ENCODE measurements around the gene JMJD1C.
A peak's percentile ranks its signal among the peaks of the same experiment; 100 is the strongest.
"Not testable (repeated sequence)": the region's sequence is repeated elsewhere in the genome, so short reads cannot be mapped to it uniquely, and the experiment has no call there.

JMJD1C gene

DNA sequence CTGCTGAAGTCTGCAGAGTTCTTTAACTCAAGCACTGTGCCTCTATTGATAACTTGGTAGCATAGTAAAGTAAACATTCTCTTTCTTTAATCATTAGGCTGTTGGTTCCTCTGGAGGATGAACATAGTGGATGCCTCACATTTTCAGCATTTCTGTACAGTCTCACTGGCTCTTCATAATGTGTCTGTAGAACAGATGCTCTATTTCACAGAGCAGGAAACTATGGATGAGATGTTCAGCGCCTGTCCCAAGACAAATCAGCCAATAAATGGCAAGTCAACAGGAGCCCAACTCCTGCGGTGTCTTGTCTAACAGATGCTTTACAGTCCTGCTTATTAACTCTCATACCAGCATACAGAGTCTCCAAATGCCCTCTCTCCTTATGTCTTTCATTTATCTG lies 296.2 kb downstream of the JMJD1C start:
- DNase-seq (ENCODE audit: low read depth) = no peak

- no peak for DNase-seq (ENCODE audit: low read depth)
Observed at GRCh38 chr10:63168821-63169462, 296.8 kb downstream of the JMJD1C start.

GRCh38 chr10:63166742-63167258 lies 299.0 kb downstream of the JMJD1C start:
- DNase-seq (ENCODE audit: low read depth) = peak; percentile 72

GRCh38 chr10:63165249-63165648 lies 300.5 kb downstream of the JMJD1C start:
- DNase-seq (ENCODE audit: low read depth) = no peak

DNA sequence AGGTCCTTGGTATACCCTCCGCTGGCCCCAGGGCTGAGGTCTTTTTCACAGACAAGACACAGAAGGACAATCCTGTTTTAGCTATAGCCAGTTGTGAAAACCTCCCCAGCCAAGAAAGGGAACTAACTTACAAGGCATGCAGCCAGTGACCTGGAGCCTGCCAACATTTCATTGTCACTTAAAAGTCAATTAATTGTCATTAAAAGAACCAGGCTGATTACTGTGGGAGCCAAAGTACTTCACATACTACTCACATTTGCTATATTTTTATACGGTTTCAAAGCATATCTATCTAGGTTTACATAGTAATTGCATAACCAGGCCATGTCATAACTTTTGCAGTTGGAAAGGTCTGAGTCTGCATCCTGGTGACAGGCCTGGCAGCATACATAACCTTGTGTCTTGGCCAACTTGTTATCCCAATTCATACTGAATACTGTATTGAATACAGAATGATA lies 301.6 kb downstream of the JMJD1C start:
- no peak for DNase-seq (ENCODE audit: low read depth)

GRCh38 chr10:63161592-63161991 lies 304.2 kb downstream of the JMJD1C start:
- no peak for DNase-seq (ENCODE audit: low read depth)

GRCh38 chr10:63157845-63158624 lies 307.7 kb downstream of the JMJD1C start:
- DNase-seq (ENCODE audit: low read depth) = peak; percentile 82

DNA sequence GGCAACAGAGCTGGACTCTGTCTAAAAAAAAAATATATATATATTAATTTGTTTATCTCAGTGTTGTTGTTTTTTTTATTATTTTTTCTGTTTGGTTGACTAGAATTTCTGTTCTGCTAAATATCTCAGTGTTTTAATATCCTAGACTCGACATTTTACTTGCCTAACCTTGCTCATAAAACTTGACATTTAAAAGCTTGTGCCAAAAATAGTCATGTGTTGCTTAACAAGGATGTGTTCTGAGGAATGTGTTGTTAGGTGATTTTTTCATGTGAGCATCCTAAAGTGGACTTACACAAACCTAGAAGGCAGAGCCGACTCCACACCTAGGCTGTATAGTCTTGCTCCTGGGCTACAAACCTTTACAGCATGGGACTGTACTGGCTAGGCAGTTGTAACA lies 309.5 kb downstream of the JMJD1C start:
- peak; percentile 21 for DNase-seq (ENCODE audit: low read depth)

GRCh38 chr10:63155388-63156020 lies 310.3 kb downstream of the JMJD1C start:
- DNase-seq (ENCODE audit: low read depth) = no peak

GRCh38 chr10:63154546-63155387 lies 311.0 kb downstream of the JMJD1C start:
- DNase-seq (ENCODE audit: low read depth) = no peak

DNA sequence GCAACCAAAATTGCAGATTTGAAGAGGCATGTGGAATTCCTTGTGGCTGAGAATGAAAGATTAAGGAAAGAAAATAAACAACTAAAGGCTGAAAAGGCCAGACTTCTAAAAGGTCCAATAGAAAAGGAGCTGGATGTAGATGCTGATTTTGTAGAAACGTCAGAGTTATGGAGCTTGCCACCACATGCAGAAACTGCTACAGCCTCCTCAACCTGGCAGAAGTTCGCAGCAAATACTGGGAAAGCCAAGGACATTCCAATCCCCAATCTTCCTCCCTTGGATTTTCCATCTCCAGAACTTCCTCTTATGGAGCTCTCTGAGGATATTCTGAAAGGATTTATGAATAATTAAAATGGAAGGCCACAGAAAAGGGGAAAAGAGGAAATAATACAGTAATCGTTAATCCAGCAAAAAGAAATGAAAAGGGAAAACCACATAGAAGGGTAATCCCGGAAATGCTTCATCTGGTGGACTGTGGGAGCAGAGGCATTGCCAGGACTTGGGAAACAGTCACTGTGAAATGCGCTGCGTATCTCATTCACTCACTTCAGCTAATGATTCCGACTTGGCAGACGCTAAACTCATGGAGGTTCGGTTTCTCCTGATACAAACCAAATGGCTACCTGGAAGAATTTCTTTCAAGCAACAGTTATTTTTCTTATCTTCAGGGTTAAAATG lies 311.8 kb downstream of the JMJD1C start:
- DNase-seq (ENCODE audit: low read depth) = not testable (repeated sequence)

DNA sequence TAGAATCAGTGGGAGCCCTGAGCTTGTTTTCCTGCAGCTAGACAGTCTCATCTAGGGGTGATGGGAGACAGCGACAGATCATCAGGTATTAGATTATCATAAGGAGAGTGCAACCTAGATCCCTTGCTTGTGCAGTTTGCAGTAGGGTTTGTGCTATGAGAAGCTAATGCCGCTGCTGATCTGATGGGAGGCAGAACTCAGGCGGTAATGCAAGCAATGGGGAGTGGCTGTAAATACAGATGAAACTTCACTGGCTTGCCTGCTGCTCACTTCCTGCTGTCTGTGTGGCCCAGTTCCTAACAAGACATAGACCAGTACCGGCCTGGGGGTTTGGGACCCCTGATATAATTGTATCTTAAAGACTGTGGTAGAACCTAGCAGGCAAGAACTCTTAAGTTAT lies 315.0 kb downstream of the JMJD1C start:
- DNase-seq (ENCODE audit: low read depth) = no peak

DNA sequence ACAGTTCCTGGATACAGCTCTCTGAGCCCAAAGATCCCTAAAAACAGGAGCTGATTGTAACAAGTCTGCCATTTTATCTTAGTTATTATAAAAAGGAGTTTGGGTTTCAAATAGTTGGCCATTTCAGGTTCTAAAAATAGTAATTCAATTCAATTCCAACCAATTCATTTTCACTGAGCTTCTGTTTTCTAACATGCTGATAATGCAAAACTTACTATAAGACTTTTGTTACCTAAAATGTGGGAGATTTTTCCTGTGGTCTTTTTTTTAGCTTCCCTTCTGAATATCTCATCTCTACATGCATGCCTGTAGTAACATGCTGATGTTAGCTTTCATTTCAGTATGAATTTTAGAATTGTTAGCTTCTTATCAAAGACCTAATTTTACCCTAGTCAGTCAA lies 319.3 kb downstream of the JMJD1C start:
- DNase-seq (ENCODE audit: low read depth) = no peak

GRCh38 chr10:63145782-63146181 lies 320.0 kb downstream of the JMJD1C start:
- no peak for DNase-seq (ENCODE audit: low read depth)

DNA sequence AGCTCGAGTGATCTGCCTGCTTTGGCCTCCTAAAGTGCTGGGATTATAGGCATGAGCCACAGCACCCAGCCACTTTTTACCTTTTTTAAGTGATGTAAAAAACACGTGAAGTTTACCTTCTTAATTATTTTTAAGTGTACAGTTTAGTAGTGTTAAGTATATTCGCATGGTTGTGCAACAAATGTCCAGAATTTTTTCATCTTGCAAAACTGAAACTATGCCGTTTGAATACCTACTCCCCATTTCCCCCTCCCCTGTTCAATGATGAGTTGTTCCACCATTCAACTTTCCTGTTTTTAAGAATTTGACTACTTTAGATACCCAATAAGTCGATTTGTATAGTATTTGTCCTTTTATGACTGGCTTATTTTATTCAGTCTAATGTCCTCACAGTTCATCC lies 321.8 kb downstream of the JMJD1C start:
- DNase-seq (ENCODE audit: low read depth) = peak; percentile 12

DNA sequence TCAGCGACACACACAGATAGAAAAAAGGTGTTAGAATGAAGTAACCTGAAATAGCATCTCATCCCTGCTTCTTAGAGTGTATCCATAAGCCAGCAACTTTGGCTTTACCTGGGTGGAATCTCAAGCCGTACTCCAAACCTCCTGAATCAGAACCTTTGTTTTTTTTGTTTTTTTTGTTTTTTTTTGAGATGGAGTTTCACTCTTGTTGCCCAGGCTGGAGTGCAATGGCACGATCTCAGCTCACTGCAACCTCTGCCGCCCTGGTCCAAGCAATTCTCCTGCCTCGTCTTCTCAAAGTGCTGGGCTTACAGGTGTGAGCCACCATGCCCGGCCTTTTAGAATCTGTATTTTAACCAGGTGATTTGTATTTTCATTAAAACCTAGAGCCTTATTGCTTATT lies 323.6 kb downstream of the JMJD1C start:
- DNase-seq (ENCODE audit: low read depth) = no peak

DNA sequence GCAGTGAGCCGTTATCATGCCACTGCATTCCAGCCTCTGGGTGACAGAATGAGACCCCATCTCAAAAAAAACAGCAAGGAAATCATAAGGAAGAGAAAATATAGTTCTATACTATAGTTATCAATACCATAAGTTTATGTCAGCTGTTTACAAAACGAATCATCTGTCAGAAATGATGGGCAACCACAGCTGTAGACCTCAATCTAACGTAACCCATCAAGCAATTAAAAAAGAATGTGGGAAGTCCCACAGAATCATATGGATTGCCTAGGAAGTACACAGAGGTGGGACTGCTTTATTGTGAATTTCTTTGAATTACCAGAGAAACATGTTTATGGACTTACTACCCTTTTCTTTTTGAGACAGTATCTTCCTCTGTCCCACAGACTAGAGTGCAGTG lies 325.7 kb downstream of the JMJD1C start:
- no peak for DNase-seq (ENCODE audit: low read depth)

DNA sequence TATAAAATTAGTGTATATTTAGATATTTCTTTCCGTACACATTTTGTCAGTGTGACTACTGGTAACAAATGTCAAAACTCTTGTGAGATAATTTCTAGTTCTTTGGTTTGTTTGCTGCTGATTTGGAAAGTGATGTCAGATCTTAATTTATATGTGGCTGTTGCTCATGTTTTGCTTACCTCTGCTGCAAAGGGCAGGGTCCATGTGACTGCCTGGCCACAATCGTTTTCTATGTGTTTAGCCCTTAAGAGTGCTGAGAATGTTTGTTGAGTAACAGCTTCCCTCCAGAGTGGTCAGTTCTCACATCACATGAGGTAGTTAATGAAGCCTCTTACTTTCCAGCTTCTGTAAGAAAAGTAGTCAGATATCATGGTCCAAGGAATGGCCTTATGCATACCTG lies 328.5 kb downstream of the JMJD1C start:
- peak; percentile 49 for DNase-seq (ENCODE audit: low read depth)

GRCh38 chr10:63133821-63134557 lies 331.8 kb downstream of the JMJD1C start:
- DNase-seq (ENCODE audit: low read depth) = peak; percentile 7

GRCh38 chr10:63133056-63133820 lies 332.5 kb downstream of the JMJD1C start, which contains the start of gene NRBF2:
NRBF2 (plus strand) TSS chr10:63133328; CDS start chr10:63133471, 143 bp downstream.
- peak; percentile 98 for DNase-seq (ENCODE audit: low read depth)
